Activated naive CD4-positive, alpha-beta T cell treated with anti-CD3 and anti-CD28 coated beads, Interleukin-2, amount 50 U/mL, for 24 hours (primary cell): Measurements from ENCODE around the gene MAPRE2.

ENCODE experiments used
- H3K27ac Mint-ChIP-seq: one replicate; pipeline ENCODE4 v1.8.0; 2021; ENCODE audit warnings: mild to moderate bottlenecking, mixed read lengths
- H3K27me3 Mint-ChIP-seq: one replicate; pipeline ENCODE4 v1.8.0; 2021; ENCODE audit warnings: mixed read lengths
- H3K36me3 Mint-ChIP-seq: one replicate; pipeline ENCODE4 v1.8.0; 2021; ENCODE audit warnings: mixed read lengths
- H3K4me1 Mint-ChIP-seq: one replicate; pipeline ENCODE4 v1.8.0; 2021; ENCODE audit warnings: mixed read lengths
- H3K4me3 Mint-ChIP-seq: one replicate; pipeline ENCODE4 v1.8.0; 2021; ENCODE audit warnings: mild to moderate bottlenecking, mixed read lengths
- H3K9me3 Mint-ChIP-seq: one replicate; pipeline ENCODE4 v1.8.0; 2021; ENCODE audit warnings: mixed read lengths

The MAPRE2 gene

GRCh38 chr18:35172451-35173035 is 131.3 kb downstream of the MAPRE2 start:
- Mint-ChIP-seq H3K36me3 (peaks cover 3% of the 10 kb centered on the region), H3K27me3 (no peaks in the 10 kb centered on the region), H3K4me1 (peaks cover 39% of the 10 kb centered on the region), H3K4me3 (no peak overlapping the region), H3K9me3 (peaks cover 6% of the 10 kb centered on the region), H3K27ac (no peak overlapping the region)

- peaks cover 39% of the 10 kb centered on the region for H3K4me1 Mint-ChIP-seq
- H3K4me3 Mint-ChIP-seq = no peak overlapping the region
- H3K27ac Mint-ChIP-seq = peak overlapping the region; percentile 3
- H3K9me3 Mint-ChIP-seq = peaks cover 6% of the 10 kb centered on the region
- H3K27me3 Mint-ChIP-seq = no peaks in the 10 kb centered on the region
- H3K36me3 Mint-ChIP-seq = peaks cover 3% of the 10 kb centered on the region
Measured at GRCh38 chr18:35174093-35174731, 133.0 kb downstream of the MAPRE2 start.

DNA sequence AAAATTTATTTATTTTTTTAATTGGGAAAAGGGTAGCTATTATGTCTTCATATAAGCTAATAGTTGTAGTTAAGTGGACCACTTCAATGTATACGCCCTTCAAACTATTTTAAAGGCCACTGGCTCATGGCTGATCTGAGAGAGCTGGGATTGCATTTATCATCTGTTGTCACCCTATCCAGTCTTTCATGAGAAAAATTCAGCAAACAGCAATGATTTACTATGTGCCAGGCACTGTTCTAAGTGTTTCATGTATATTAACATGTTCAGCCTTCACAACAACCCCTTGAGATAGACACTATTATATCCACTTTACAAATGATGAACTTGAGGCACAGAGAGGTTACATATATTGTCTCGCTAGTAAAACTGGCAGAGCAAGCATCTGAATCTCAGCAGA is 133.5 kb downstream of the MAPRE2 start:
- Mint-ChIP-seq H3K9me3 (peaks cover 6% of the 10 kb centered on the region), H3K4me1 (peaks cover 39% of the 10 kb centered on the region), H3K27me3 (no peaks in the 10 kb centered on the region), H3K36me3 (peaks cover 3% of the 10 kb centered on the region), H3K27ac (no peak overlapping the region), H3K4me3 (no peak overlapping the region)

- Mint-ChIP-seq H3K4me1 (peaks cover 25% of the 10 kb centered on the region), H3K36me3 (peaks cover 3% of the 10 kb centered on the region), H3K27ac (no peak overlapping the region), H3K4me3 (no peak overlapping the region), H3K9me3 (peaks cover 6% of the 10 kb centered on the region), H3K27me3 (no peaks in the 10 kb centered on the region)
Measured at GRCh38 chr18:35176925-35177324, 135.7 kb downstream of the MAPRE2 start.

- H3K27ac Mint-ChIP-seq = no peak overlapping the region
- H3K9me3 Mint-ChIP-seq = peaks cover 6% of the 10 kb centered on the region
- H3K36me3 Mint-ChIP-seq = peaks cover 3% of the 10 kb centered on the region
- H3K4me1 Mint-ChIP-seq = peaks cover 16% of the 10 kb centered on the region
- H3K27me3 Mint-ChIP-seq = no peaks in the 10 kb centered on the region
- H3K4me3 Mint-ChIP-seq = no peak overlapping the region
Measured at GRCh38 chr18:35178260-35178659, 137.0 kb downstream of the MAPRE2 start.

DNA sequence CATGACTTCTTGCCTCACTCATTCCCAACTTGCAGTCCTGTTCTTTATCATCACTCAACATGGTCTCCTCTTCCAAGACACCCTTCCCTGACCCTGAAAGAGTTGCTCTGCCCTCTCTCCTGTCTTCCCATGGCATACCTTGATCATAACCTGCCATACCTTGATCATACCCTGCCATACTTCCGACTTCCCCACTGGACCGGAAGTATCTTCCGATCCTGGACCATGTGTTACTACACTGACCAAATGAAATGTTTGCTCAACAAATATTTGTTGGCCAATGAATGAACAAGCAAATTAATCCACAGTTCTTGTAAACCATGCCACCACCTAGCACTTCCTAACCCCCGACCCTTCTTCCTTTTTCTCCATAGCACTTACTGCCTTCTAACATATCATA is 138.7 kb downstream of the MAPRE2 start:
- peaks cover 6% of the 10 kb centered on the region for H3K9me3 Mint-ChIP-seq

DNA sequence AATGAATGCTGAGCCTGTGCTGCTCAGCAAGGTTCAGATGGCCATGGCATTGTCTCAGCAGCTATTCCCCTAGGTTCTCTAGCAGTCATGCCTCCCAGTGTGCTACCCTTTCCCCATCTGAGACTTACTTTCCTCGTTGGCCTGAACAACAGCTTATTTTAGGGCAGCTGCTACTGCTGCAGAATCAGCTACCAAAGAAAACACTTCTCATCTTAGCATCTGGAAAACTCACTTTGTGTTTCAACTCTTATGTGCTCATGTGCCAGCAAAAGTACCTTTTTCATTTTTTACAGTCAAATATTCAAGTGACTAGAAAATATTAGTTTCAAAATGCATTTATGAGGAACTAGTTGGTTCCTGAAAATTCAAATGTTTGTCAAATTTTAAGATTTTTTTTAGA is 139.2 kb downstream of the MAPRE2 start:
- Mint-ChIP-seq H3K27ac (no peak overlapping the region), H3K4me1 (peaks cover 6% of the 10 kb centered on the region), H3K4me3 (no peak overlapping the region), H3K9me3 (peaks cover 6% of the 10 kb centered on the region), H3K36me3 (peaks cover 3% of the 10 kb centered on the region), H3K27me3 (no peaks in the 10 kb centered on the region)

More for the DNA sequence above, 138.7 kb downstream of the MAPRE2 start:
- no peaks in the 10 kb centered on the region for H3K27me3 Mint-ChIP-seq
- H3K4me3 Mint-ChIP-seq = no peak overlapping the region
- no peak overlapping the region for H3K27ac Mint-ChIP-seq
- peaks cover 7% of the 10 kb centered on the region for H3K4me1 Mint-ChIP-seq
- H3K36me3 Mint-ChIP-seq = peaks cover 3% of the 10 kb centered on the region

DNA sequence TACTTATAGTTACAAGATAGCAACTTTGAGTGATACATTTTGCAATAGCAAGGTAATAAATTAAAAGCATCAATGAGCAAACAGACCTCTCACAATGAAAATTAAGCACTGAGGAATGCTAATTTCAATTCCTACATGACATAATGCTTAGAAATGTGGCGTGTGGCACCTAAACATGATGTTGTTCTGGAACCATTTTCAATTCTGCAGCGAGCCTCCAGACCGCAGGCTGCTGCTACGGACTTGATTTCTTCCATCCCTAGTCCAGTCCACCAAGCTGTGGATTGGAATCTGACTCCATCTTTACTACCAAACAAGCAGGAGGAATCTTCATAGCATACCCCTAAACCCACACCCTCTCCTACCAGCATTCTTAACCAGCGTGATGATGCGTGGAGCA is 140.9 kb downstream of the MAPRE2 start:
- Mint-ChIP-seq H3K4me3 (no peak overlapping the region), H3K27me3 (no peaks in the 10 kb centered on the region), H3K4me1 (no peaks in the 10 kb centered on the region), H3K36me3 (no peaks in the 10 kb centered on the region), H3K27ac (no peak overlapping the region), H3K9me3 (no peaks in the 10 kb centered on the region)

DNA sequence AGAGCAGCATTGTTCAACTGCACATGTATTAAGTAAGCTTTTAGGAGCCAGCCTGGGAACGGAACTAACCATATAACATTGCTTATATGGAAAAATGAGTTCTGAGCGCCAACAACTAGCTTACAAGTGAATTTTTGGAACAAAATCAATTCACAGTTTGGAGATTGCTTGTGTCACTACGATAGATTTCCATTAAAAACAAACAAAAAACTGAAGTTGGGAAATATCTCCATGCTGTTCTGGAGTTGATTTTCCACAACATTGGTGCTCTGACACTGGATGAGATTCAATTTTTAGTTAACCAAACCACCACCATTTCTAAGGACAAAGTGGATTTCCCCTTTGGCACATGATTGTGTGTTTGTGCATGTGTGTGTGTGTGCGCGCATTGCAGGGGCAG is 142.7 kb downstream of the MAPRE2 start:
- no peaks in the 10 kb centered on the region for H3K27me3 Mint-ChIP-seq
- H3K4me1 Mint-ChIP-seq = no peaks in the 10 kb centered on the region
- no peak overlapping the region for H3K27ac Mint-ChIP-seq
- no peak overlapping the region for H3K4me3 Mint-ChIP-seq
- no peaks in the 10 kb centered on the region for H3K9me3 Mint-ChIP-seq
- no peaks in the 10 kb centered on the region for H3K36me3 Mint-ChIP-seq

GRCh38 chr18:35185771-35186170 is 144.6 kb downstream of the MAPRE2 start:
- Mint-ChIP-seq H3K4me1 (no peaks in the 10 kb centered on the region), H3K9me3 (no peaks in the 10 kb centered on the region), H3K4me3 (no peak overlapping the region), H3K27ac (no peak overlapping the region), H3K27me3 (no peaks in the 10 kb centered on the region), H3K36me3 (no peaks in the 10 kb centered on the region)

GRCh38 chr18:35186291-35187034 is 145.2 kb downstream of the MAPRE2 start:
- Mint-ChIP-seq H3K4me3 (no peak overlapping the region), H3K9me3 (no peaks in the 10 kb centered on the region), H3K36me3 (no peaks in the 10 kb centered on the region), H3K27ac (no peak overlapping the region), H3K4me1 (no peaks in the 10 kb centered on the region), H3K27me3 (no peaks in the 10 kb centered on the region)

GRCh38 chr18:35189510-35189909 is 148.3 kb downstream of the MAPRE2 start:
- no peak overlapping the region for H3K27ac Mint-ChIP-seq
- H3K27me3 Mint-ChIP-seq = no peaks in the 10 kb centered on the region
- no peaks in the 10 kb centered on the region for H3K9me3 Mint-ChIP-seq
- peaks cover 4% of the 10 kb centered on the region for H3K4me1 Mint-ChIP-seq
- H3K4me3 Mint-ChIP-seq = no peak overlapping the region
- no peaks in the 10 kb centered on the region for H3K36me3 Mint-ChIP-seq

DNA sequence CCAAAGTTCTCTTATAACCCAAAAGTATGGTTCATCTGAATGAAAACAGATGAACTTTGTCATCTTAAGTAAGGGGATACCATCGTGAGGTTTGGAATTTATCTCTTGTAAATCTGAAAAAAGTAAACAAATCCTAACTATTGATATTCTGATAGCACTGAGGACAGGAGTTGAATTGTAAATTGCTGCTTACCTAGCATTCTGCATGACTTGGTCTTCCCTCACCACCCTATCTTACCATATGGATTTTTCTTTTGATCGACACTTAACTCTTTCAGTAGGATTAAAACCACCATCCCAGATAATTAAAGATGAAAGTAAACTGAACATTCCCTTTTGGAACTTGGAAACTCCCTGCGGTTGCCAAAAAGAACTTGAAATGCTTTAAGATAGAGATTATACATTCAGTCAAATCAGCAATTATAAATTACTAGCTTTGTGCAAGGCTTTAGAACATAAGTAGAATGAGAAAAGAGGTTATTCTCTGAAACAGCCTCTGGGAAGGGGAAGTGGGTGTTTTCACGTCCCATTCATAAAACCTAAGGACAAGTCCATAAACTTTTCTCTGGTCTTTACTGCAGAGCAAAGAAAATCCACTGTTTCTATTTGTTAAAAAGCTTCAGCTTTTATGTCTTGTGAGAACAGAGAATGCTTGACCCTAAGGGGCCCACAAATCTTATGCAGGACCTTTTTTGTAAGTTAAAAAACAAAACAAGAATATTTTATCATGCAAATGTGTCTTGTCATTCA is 149.9 kb downstream of the MAPRE2 start:
- H3K27ac Mint-ChIP-seq = no peak overlapping the region
- H3K27me3 Mint-ChIP-seq = no peaks in the 10 kb centered on the region

DNA sequence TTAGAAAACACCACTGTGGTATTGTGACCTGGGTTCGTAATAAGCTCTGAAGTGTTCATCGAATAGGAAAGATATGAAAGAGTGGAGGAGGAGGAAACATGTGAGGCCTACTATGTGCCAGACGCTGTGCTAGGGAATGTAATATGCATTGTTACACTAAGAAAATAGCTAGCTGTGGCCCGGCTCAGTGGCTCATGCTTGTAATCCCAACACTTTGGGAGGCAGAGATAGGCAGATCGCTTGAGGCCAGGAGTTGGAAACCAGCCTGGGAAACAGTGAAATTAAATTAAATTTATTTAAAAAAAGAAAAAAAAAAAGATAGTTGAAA is 150.4 kb downstream of the MAPRE2 start:
- Mint-ChIP-seq H3K4me3 (no peak overlapping the region), H3K27me3 (no peaks in the 10 kb centered on the region), H3K27ac (no peak overlapping the region), H3K36me3 (no peaks in the 10 kb centered on the region), H3K4me1 (peaks cover 4% of the 10 kb centered on the region), H3K9me3 (no peaks in the 10 kb centered on the region)

More for the DNA sequence above, 149.9 kb downstream of the MAPRE2 start:
- H3K9me3 Mint-ChIP-seq = no peaks in the 10 kb centered on the region
- peaks cover 4% of the 10 kb centered on the region for H3K4me1 Mint-ChIP-seq
- H3K4me3 Mint-ChIP-seq = no peak overlapping the region
- H3K36me3 Mint-ChIP-seq = no peaks in the 10 kb centered on the region

- Mint-ChIP-seq H3K27me3 (no peaks in the 10 kb centered on the region), H3K36me3 (no peaks in the 10 kb centered on the region), H3K4me3 (no peak overlapping the region), H3K4me1 (peaks cover 4% of the 10 kb centered on the region), H3K9me3 (no peaks in the 10 kb centered on the region), H3K27ac (peak overlapping the region; percentile 53)
Measured at GRCh38 chr18:35192415-35192814, 151.2 kb downstream of the MAPRE2 start.
